Panc1 (cell line): Measurements from ENCODE around the gene FBLN1. TPM values are rescaled to one million over a fixed set of nuclear protein-coding genes. Genes with fewer than 3 reads are reported as not detected.

ENCODE experiments used
- ATAC-seq: fragments of 200-7000 bp; cut with Tn5 transposase; 2 replicates; pipeline ENCODE4 v1.9.1; 2020; ENCODE audit warnings: mild to moderate bottlenecking, moderate library complexity
- BruUV-seq: library from RNA; stranded (reverse); fragments of 400-500 nt; replicated peaks from 2 replicates; lab custom pipeline; 2021; lab: Mats Ljungman, UMichigan
- CTCF ChIA-PET: fragments of 300-600 bp; sonication (Branson Sonifier 250); formaldehyde crosslinking; loops from one replicate; lab custom pipeline; 2022; ENCODE audit warnings: antibody characterized with exemption; lab: Charles Lee
- POLR2A ChIA-PET: fragments of 300-600 bp; sonication (Branson Sonifier 250); formaldehyde crosslinking; loops from one replicate; lab custom pipeline; 2022; ENCODE audit warnings: antibody characterized with exemption; lab: Charles Lee
- DNase-seq: peaks from one replicate; pipeline ENCODE4 v3.0.0-alpha.2; 2010; ENCODE audit warnings: low read depth, low spot score
- H3K27ac ChIP-seq: 2 replicates; pipeline ENCODE4 v1.5.1; 2011; ENCODE audit warnings: mild to moderate bottlenecking, low read length, inconsistent platforms
- H3K27me3 ChIP-seq: fragments of 200-500 bp; sonication (Bioruptor generic); 2 replicates; pipeline ENCODE4 v1.6.0; 2014; ENCODE audit warnings: low read length, inconsistent platforms; ENCODE audit not compliant: control insufficient read depth, insufficient read depth
- H3K36me3 ChIP-seq: fragments of 200-500 bp; sonication (Bioruptor generic); 2 replicates; pipeline ENCODE4 v1.5.1; 2014; ENCODE audit warnings: inconsistent platforms, mild to moderate bottlenecking, low read length, moderate library complexity; ENCODE audit not compliant: control insufficient read depth, insufficient read depth
- H3K4me1 ChIP-seq: 2 replicates; pipeline ENCODE4 v1.5.1; 2011; ENCODE audit warnings: inconsistent platforms, mild to moderate bottlenecking, low read length, moderate library complexity; ENCODE audit not compliant: control insufficient read depth, insufficient read depth
- H3K4me3 ChIP-seq, 2 experiments: 2 replicates each; pipeline ENCODE4 v1.5.1; 2011 to 2012; ENCODE audit warnings: low read depth in 2 of 2, low read length in 2 of 2, mild to moderate bottlenecking in 2 of 2, inconsistent platforms in 1 of 2, moderate library complexity in 1 of 2
- H3K9me3 ChIP-seq: fragments of 200-500 bp; sonication (Bioruptor generic); 2 replicates; pipeline ENCODE4 v1.5.1; 2014; ENCODE audit warnings: low read depth, mild to moderate bottlenecking, inconsistent platforms, low read length, moderate library complexity; ENCODE audit not compliant: control insufficient read depth, insufficient read depth
- CTCF ChIP-seq: fragments of 450-650 bp; IDR thresholded peaks from 2 replicates; pipeline ENCODE4 v1.5.1; 2017; ENCODE audit warnings: mild to moderate bottlenecking
- POLR2AphosphoS5 ChIP-seq: IDR thresholded peaks from 2 replicates; pipeline ENCODE4 v1.6.1; 2012; ENCODE audit warnings: mild to moderate bottlenecking, low read depth, low read length, moderate library complexity
- SIN3A ChIP-seq: IDR thresholded peaks from 2 replicates; pipeline ENCODE4 v1.6.1; 2012; ENCODE audit warnings: low read depth, mild to moderate bottlenecking, low read length, moderate library complexity, borderline replicate concordance; ENCODE audit not compliant: insufficient read depth
- TCF7L2 ChIP-seq: IDR thresholded peaks from 2 replicates; pipeline ENCODE4 v1.6.1; 2011; ENCODE audit warnings: mild to moderate bottlenecking, low read depth, low read length, inconsistent platforms
- in situ Hi-C: cut with HindIII; loops from 2 replicates; pipeline ENCODE4 v1.10.0; 2016; ENCODE audit warnings: low sequenced_read_pairs, low pct_unique_long_range_greater_than_20kb
- intact Hi-C: fragments of 100-400 bp; cut with micrococcal nuclease; formaldehyde crosslinking; loops from one replicate; pipeline ENCODE4 v1.10.0; 2022; ENCODE audit not compliant: unreplicated experiment
- total RNA-seq: library from RNA; stranded (reverse); gene quantifications from one replicate; pipeline ENCODE4 v1.2.1, GENCODE V29; 2021; ENCODE audit not compliant: unreplicated experiment
- TF ChIP-seq, protein P1 (sequence below), 2 experiments: IDR thresholded peaks; 2 replicates each; pipeline ENCODE4 v1.6.1; 2011 to 2012; ENCODE audit warnings: low read depth in 2 of 2, control low read depth in 1 of 2, low read length in 1 of 2, mild to moderate bottlenecking in 1 of 2, moderate library complexity in 1 of 2; ENCODE audit not compliant: insufficient read depth in 1 of 2

The FBLN1 gene
- total RNA-seq, 1 experiment from 2014 or later: 143 TPM

DNA sequence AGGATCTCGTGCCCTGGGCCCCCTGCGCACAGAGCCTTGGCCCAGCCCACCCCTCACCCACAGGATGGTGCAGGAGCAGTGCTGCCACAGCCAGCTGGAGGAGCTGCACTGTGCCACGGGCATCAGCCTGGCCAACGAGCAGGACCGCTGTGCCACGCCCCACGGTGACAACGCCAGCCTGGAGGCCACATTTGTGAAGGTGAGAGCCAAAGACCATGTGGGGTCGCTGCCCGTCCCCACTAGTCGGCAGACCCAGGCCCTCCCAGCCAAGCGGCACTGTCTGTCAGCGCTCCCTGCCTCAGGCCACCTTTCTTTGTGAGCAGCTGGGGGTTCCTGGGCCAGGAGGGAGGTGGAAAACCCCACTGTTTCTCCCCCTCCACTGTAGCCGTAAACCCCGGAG is 22.8 kb downstream of the FBLN1 start:
- DNase-seq (no peak), ATAC-seq (no peak)
- in situ Hi-C loops (no loop called here), intact Hi-C loops (no loop called here)
- Histone ChIP-seq H3K9me3 (no peaks in the 10 kb centered on the region), H3K4me3 (no peak overlapping the region), H3K27me3 (no peaks in the 10 kb centered on the region), H3K36me3 (no peaks in the 10 kb centered on the region), H3K4me1 (no peaks in the 10 kb centered on the region), H3K27ac (no peak overlapping the region)
- TF ChIP-seq TCF7L2: no peak
- TF ChIP-seq SIN3A: no peak
- TF ChIP-seq, protein P1, sequence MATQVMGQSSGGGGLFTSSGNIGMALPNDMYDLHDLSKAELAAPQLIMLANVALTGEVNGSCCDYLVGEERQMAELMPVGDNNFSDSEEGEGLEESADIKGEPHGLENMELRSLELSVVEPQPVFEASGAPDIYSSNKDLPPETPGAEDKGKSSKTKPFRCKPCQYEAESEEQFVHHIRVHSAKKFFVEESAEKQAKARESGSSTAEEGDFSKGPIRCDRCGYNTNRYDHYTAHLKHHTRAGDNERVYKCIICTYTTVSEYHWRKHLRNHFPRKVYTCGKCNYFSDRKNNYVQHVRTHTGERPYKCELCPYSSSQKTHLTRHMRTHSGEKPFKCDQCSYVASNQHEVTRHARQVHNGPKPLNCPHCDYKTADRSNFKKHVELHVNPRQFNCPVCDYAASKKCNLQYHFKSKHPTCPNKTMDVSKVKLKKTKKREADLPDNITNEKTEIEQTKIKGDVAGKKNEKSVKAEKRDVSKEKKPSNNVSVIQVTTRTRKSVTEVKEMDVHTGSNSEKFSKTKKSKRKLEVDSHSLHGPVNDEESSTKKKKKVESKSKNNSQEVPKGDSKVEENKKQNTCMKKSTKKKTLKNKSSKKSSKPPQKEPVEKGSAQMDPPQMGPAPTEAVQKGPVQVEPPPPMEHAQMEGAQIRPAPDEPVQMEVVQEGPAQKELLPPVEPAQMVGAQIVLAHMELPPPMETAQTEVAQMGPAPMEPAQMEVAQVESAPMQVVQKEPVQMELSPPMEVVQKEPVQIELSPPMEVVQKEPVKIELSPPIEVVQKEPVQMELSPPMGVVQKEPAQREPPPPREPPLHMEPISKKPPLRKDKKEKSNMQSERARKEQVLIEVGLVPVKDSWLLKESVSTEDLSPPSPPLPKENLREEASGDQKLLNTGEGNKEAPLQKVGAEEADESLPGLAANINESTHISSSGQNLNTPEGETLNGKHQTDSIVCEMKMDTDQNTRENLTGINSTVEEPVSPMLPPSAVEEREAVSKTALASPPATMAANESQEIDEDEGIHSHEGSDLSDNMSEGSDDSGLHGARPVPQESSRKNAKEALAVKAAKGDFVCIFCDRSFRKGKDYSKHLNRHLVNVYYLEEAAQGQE (IDR thresholded peaks at IDR 0.05; ENCODE audit: insufficient read depth in 1 of 2, low read depth in 2 of 2, low read length in 1 of 2): no peak
- no peak for TF ChIP-seq POLR2AphosphoS5
- no peak for TF ChIP-seq CTCF
- no TSS peak for BruUV-seq
- POLR2A ChIA-PET: no interaction called here
- CTCF ChIA-PET: no interaction called here

GRCh38 chr22:45526281-45526680 is 23.6 kb downstream of the FBLN1 start:
- no TSS peak for BruUV-seq

More at GRCh38 chr22:45526281-45526680, 23.6 kb downstream of the FBLN1 start:
- H3K27ac ChIP-seq: no peak overlapping the region
- H3K36me3 ChIP-seq: no peaks in the 10 kb centered on the region
- intact Hi-C loops: no loop called here
- in situ Hi-C loops: no loop called here
- no peaks in the 10 kb centered on the region for H3K9me3 ChIP-seq
- TF ChIP-seq, protein P1 (IDR thresholded peaks at IDR 0.05; ENCODE audit: insufficient read depth in 1 of 2, low read depth in 2 of 2, low read length in 1 of 2): no peak
- TF ChIP-seq TCF7L2 (no peak), POLR2AphosphoS5 (no peak), CTCF (no peak), SIN3A (no peak)
- H3K4me1 ChIP-seq: no peaks in the 10 kb centered on the region
- CTCF ChIA-PET: no interaction called here
- DNase-seq: no peak
- ATAC-seq: no peak
- H3K27me3 ChIP-seq: no peaks in the 10 kb centered on the region
- no peak overlapping the region for H3K4me3 ChIP-seq
- POLR2A ChIA-PET: no interaction called here
